Vagina (tissue), 2 donors: ENCODE measurements around the gene IL3RA. TPM values are rescaled to one million over a fixed set of nuclear protein-coding genes. Genes with fewer than 3 reads are reported as not detected.

Experiments
- DNase-seq, 2 donors: peaks; one replicate each; pipeline ENCODE4 v3.0.0-alpha.2; 2017; ENCODE audit errors: extremely low spot score in 2 of 2
- H3K27ac ChIP-seq: fragments of 200-600 bp; sonication (generic); one replicate; pipeline ENCODE4 v1.5.1; 2019
- H3K27me3 ChIP-seq: fragments of 200-600 bp; sonication (generic); one replicate; pipeline ENCODE4 v1.5.1; 2019
- H3K36me3 ChIP-seq, 2 donors: fragments of 200-600 bp; sonication (generic); one replicate each; pipeline ENCODE4 v1.5.1; 2017 to 2019
- H3K4me1 ChIP-seq: fragments of 200-600 bp; sonication (generic); one replicate; pipeline ENCODE4 v1.5.1; 2019
- H3K4me3 ChIP-seq, 2 donors: fragments of 200-600 bp; sonication (generic); 1 replicate in 1 of 2; 2 replicates in 1 of 2; pipeline ENCODE4 v1.5.1; 2016 to 2019
- H3K9me3 ChIP-seq: fragments of 200-600 bp; sonication (generic); one replicate; pipeline ENCODE4 v1.5.1; 2019
- CTCF ChIP-seq, 3 experiments: fragments of 450-650 bp in 2 of 3; fragments of 200-600 bp in 1 of 3; sonication (generic) in 1 of 3; IDR thresholded peaks; one replicate each; pipeline ENCODE4 v1.5.1; 2017 to 2019; ENCODE audit warnings: antibody characterized with exemption in 3 of 3, mild to moderate bottlenecking in 2 of 3, moderate library complexity in 2 of 3
- POLR2A ChIP-seq, 2 donors: fragments of 450-650 bp; IDR thresholded peaks; one replicate each; pipeline ENCODE4 v1.6.1; 2017; ENCODE audit warnings: antibody characterized with exemption in 2 of 2, mild to moderate bottlenecking in 2 of 2, moderate library complexity in 2 of 2
- POLR2AphosphoS5 ChIP-seq, 2 donors: sonication (generic); formaldehyde crosslinking; IDR thresholded peaks; one replicate each; pipeline ENCODE4 v1.9.0; 2017; ENCODE audit warnings: antibody characterized with exemption in 2 of 2, mild to moderate bottlenecking in 2 of 2, low read depth in 1 of 2; ENCODE audit not compliant: insufficient read depth in 1 of 2
- intact Hi-C: fragments of 100-400 bp; cut with DNase I; formaldehyde crosslinking; loops from one replicate; pipeline ENCODE4 v1.15.1; 2023
- total RNA-seq: library from RNA; depleted of rRNA; stranded (reverse); fragments of >200 nt; gene quantifications from one replicate; pipeline ENCODE4 v1.2.3, GENCODE V29; 2016

The IL3RA gene
- total RNA-seq, 1 donor from 2014 or later, result 7.9 TPM

GRCh38 chrX:1392376-1393068 lies 55.9 kb downstream of the IL3RA start:
- no peak for DNase-seq
- H3K4me1 ChIP-seq, result peaks cover 43% of the 10 kb centered on the region
- intact Hi-C loops, result loop anchor here (2.0 to 5.0 kb wide), 2 partner anchors 58 to 200 kb away; partner anchors contain the start of gene AKAP17A

GRCh38 chrX:1393871-1394615 lies 57.5 kb downstream of the IL3RA start:
- no peak for DNase-seq
- Histone ChIP-seq H3K36me3 (peaks cover 0 to 20% of the 10 kb centered on the region in 2 donors), H3K27ac (no peak overlapping the region), H3K4me3 (no peak overlapping the region), H3K9me3 (no peaks in the 10 kb centered on the region), H3K27me3 (no peaks in the 10 kb centered on the region), H3K4me1 (peaks cover 36% of the 10 kb centered on the region)
- TF ChIP-seq CTCF (IDR thresholded peaks at IDR 0.05) (no peak), POLR2AphosphoS5 (IDR thresholded peaks at IDR 0.05; ENCODE audit: insufficient read depth in 1 of 2, low read depth in 1 of 2) (no peak), POLR2A (IDR thresholded peaks at IDR 0.05) (no peak)
- intact Hi-C loops, result loop anchor here (2.0 to 5.0 kb wide), 2 partner anchors 57 to 198 kb away; partner anchors contain the start of gene AKAP17A

More at GRCh38 chrX:1392376-1393068, 55.9 kb downstream of the IL3RA start:
- TF ChIP-seq POLR2AphosphoS5 (IDR thresholded peaks at IDR 0.05; ENCODE audit: insufficient read depth in 1 of 2, low read depth in 1 of 2) (peak in 1 of 2 donors; percentile 82), CTCF (IDR thresholded peaks at IDR 0.05) (no peak), POLR2A (IDR thresholded peaks at IDR 0.05) (peak in 1 of 2 donors; percentile 27)
- Histone ChIP-seq H3K27ac (peak overlapping the region; percentile 98), H3K4me3 (peak overlapping the region; percentile 100), H3K9me3 (no peaks in the 10 kb centered on the region), H3K27me3 (no peaks in the 10 kb centered on the region), H3K36me3 (peaks cover 0 to 35% of the 10 kb centered on the region in 2 donors)

- TF ChIP-seq POLR2AphosphoS5 (IDR thresholded peaks at IDR 0.05; ENCODE audit: insufficient read depth in 1 of 2, low read depth in 1 of 2), result no peak
- TF ChIP-seq POLR2A (IDR thresholded peaks at IDR 0.05), result no peak
- intact Hi-C loops, result loop anchor here (5.0 kb wide), 1 partner anchor 197 kb away; the partner anchor contains the start of gene AKAP17A
- Histone ChIP-seq H3K27ac (no peak overlapping the region), H3K36me3 (peaks cover 0 to 11% of the 10 kb centered on the region in 2 donors), H3K4me1 (peaks cover 27% of the 10 kb centered on the region), H3K9me3 (no peaks in the 10 kb centered on the region), H3K27me3 (no peaks in the 10 kb centered on the region), H3K4me3 (no peak overlapping the region)
- DNase-seq, result no peak
Observed at GRCh38 chrX:1394731-1395501, 58.3 kb downstream of the IL3RA start.

GRCh38 chrX:1395646-1396216 lies 59.1 kb downstream of the IL3RA start:
- Histone ChIP-seq H3K27me3 (no peaks in the 10 kb centered on the region), H3K36me3 (peaks cover 0 to 3% of the 10 kb centered on the region in 2 donors), H3K9me3 (no peaks in the 10 kb centered on the region), H3K4me3 (no peak overlapping the region), H3K27ac (no peak overlapping the region), H3K4me1 (peaks cover 19% of the 10 kb centered on the region)
- intact Hi-C loops, result no loop called here
- TF ChIP-seq CTCF (IDR thresholded peaks at IDR 0.05) (no peak), POLR2AphosphoS5 (IDR thresholded peaks at IDR 0.05; ENCODE audit: insufficient read depth in 1 of 2, low read depth in 1 of 2) (no peak), POLR2A (IDR thresholded peaks at IDR 0.05) (no peak)
- no peak for DNase-seq

- Histone ChIP-seq H3K4me3 (no peak overlapping the region), H3K27ac (no peak overlapping the region), H3K27me3 (no peaks in the 10 kb centered on the region), H3K9me3 (no peaks in the 10 kb centered on the region), H3K4me1 (peaks cover 13% of the 10 kb centered on the region), H3K36me3 (peaks cover 0 to 11% of the 10 kb centered on the region in 2 donors)
- TF ChIP-seq CTCF (IDR thresholded peaks at IDR 0.05), result no peak
- no peak for TF ChIP-seq POLR2A (IDR thresholded peaks at IDR 0.05)
- TF ChIP-seq POLR2AphosphoS5 (IDR thresholded peaks at IDR 0.05; ENCODE audit: insufficient read depth in 1 of 2, low read depth in 1 of 2), result no peak
- intact Hi-C loops, result no loop called here
- no peak for DNase-seq
Observed at GRCh38 chrX:1397001-1397400, 60.4 kb downstream of the IL3RA start.
